ENCODE data around the gene ZMIZ1.

The ZMIZ1 gene

DNA sequence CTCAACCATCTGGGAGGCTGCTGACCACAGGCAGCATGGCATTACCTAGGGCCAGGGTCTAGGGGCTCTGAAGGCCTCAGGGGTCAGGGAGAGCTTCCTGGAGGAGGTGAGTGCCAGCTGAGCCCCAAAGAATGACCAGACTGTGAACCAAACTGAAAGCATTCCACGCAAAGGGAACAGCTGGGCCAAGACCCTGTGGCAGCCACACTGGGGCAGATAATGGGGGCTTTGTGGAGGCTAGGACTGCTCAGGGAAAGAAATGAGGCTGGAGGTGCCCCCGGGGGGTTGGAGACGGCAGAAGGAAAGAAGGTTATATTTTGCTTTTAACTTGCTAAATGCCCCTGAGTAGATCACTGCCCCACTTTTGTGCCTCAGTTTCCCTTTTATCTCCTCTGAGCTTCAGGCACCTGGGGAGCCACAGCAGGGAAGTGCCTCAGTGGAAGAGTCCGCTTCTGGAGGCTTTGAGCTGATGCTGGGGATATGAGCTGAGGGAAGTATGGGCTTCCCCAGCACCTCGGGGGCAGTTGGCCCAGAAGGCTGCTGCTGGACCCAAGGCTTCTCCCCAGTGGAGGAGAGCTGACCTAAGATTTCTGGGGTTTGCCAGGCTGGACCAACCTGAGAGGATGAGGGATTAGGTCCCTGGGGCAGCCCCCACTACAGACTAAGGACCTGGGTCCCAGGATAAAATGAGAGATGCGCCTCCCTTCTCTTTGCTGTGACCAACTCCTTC lies 57.8 kb downstream of the ZMIZ1 start:
- Histone ChIP-seq H3K27me3 (replicated peaks; ENCODE audit: control insufficient read depth, insufficient read depth, low read length) (peaks cover 1% of the 10 kb centered on the region; the same call in 1 of the 2 replicates), H3K4me3 (replicated peaks; ENCODE audit: low read depth, low read length) (no peak overlapping the region), H3K36me3 (ENCODE audit: control insufficient read depth, insufficient read depth, low read length) (no peaks in the 10 kb centered on the region)
- no peak for DNase-seq (ENCODE audit: extremely low read depth, insufficient read length)
- TF ChIP-seq, protein P1, sequence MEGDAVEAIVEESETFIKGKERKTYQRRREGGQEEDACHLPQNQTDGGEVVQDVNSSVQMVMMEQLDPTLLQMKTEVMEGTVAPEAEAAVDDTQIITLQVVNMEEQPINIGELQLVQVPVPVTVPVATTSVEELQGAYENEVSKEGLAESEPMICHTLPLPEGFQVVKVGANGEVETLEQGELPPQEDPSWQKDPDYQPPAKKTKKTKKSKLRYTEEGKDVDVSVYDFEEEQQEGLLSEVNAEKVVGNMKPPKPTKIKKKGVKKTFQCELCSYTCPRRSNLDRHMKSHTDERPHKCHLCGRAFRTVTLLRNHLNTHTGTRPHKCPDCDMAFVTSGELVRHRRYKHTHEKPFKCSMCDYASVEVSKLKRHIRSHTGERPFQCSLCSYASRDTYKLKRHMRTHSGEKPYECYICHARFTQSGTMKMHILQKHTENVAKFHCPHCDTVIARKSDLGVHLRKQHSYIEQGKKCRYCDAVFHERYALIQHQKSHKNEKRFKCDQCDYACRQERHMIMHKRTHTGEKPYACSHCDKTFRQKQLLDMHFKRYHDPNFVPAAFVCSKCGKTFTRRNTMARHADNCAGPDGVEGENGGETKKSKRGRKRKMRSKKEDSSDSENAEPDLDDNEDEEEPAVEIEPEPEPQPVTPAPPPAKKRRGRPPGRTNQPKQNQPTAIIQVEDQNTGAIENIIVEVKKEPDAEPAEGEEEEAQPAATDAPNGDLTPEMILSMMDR (IDR thresholded peaks at IDR 0.05; ENCODE audit: insufficient read depth, low read length, poor library complexity, severe bottlenecking): no peak

- no peak overlapping the region for H3K4me3 ChIP-seq (replicated peaks; ENCODE audit: low read depth, low read length)
- H3K27me3 ChIP-seq (replicated peaks; ENCODE audit: control insufficient read depth, insufficient read depth, low read length): peaks cover 1% of the 10 kb centered on the region; the same call in 1 of the 2 replicates
- TF ChIP-seq, protein P1 (IDR thresholded peaks at IDR 0.05; ENCODE audit: insufficient read depth, low read length, poor library complexity, severe bottlenecking): no peak
- H3K36me3 ChIP-seq (ENCODE audit: control insufficient read depth, insufficient read depth, low read length): no peaks in the 10 kb centered on the region
- DNase-seq (ENCODE audit: extremely low read depth, insufficient read length): no peak
Observed at GRCh38 chr10:79127151-79127961, 58.6 kb downstream of the ZMIZ1 start.

DNA sequence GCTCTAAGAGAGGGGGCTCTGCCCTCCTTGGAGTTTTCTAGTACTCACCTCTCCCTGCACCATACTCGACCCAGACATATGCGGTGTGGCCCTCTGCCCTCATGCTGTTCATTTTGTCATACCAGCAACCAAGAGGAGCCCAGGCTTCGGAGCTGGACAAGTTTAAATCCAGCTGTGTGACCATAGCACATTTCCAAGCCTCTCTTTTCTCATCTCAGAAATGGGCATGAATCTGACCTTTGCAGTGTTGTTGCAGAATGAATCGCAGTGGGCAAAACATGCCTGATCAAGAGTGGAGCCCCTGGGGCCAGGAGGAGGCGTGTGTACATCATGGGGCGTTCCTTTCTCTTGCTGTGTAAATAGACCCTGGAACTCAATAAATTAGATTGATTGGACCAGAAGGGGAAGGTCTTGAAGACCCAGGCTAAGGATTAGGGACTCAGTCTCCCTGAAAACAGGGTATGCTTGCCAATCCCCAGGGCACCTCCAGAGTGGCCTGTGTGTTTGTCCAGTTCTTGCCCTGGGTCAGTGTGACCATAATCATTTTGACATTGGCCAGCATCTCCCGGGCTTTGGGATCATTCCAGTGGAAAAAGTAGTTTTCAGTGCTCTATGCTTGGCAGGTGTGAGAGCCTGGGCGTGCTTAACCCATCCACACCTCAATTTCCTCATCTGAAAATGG lies 59.6 kb downstream of the ZMIZ1 start:
- Histone ChIP-seq H3K27me3 (replicated peaks; ENCODE audit: control insufficient read depth, insufficient read depth, low read length) (peaks cover 1% of the 10 kb centered on the region; the same call in 1 of the 2 replicates), H3K36me3 (ENCODE audit: control insufficient read depth, insufficient read depth, low read length) (no peaks in the 10 kb centered on the region), H3K4me3 (replicated peaks; ENCODE audit: low read depth, low read length) (no peak overlapping the region)
- no peak for DNase-seq (ENCODE audit: extremely low read depth, insufficient read length)
- TF ChIP-seq, protein P1 (IDR thresholded peaks at IDR 0.05; ENCODE audit: insufficient read depth, low read length, poor library complexity, severe bottlenecking): no peak

- Histone ChIP-seq H3K36me3 (ENCODE audit: control insufficient read depth, insufficient read depth, low read length) (no peaks in the 10 kb centered on the region), H3K4me3 (replicated peaks; ENCODE audit: low read depth, low read length) (no peak overlapping the region), H3K27me3 (replicated peaks; ENCODE audit: control insufficient read depth, insufficient read depth, low read length) (peaks cover 1% of the 10 kb centered on the region; the same call in 1 of the 2 replicates)
- no peak for DNase-seq (ENCODE audit: extremely low read depth, insufficient read length)
- TF ChIP-seq, protein P1 (IDR thresholded peaks at IDR 0.05; ENCODE audit: insufficient read depth, low read length, poor library complexity, severe bottlenecking): no peak
Observed at GRCh38 chr10:79128923-79129305, 60.1 kb downstream of the ZMIZ1 start.

DNA sequence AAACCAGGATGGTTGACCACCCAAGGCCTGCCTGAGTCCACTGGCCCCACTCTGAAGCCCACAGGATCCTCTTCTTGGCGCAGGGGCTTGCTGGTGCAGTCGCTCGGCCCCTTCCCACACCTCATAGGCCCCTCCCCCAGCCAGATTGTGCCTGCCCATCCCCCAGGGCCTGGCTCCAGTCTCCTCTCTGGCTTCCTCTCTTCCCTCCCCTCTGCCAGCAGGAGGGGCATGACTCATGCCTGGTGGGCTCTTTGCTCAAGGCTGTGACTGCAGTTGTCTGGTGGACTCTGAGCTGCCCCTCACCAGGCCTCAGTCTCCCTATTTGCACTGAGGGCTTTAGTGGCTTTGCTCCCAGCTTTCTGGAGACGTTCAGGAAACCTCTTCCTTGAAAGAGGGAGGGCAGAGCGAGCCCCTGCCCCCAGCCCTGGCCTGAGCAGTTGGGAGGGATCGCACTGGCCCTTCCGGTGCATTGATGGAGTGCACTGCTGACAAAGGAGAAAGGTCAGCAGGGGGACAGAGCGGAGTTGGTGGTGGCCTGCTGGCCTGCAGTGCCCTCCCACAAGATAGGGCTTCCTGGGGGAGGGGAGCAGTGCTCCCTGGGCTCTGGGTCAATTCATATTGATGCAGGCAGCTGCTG lies 60.7 kb downstream of the ZMIZ1 start:
- TF ChIP-seq, protein P1 (IDR thresholded peaks at IDR 0.05; ENCODE audit: insufficient read depth, low read length, poor library complexity, severe bottlenecking): no peak
- peaks cover 1% of the 10 kb centered on the region; the same call in 1 of the 2 replicates for H3K27me3 ChIP-seq (replicated peaks; ENCODE audit: control insufficient read depth, insufficient read depth, low read length)
- no peak for DNase-seq (ENCODE audit: extremely low read depth, insufficient read length)
- H3K4me3 ChIP-seq (replicated peaks; ENCODE audit: low read depth, low read length): no peak overlapping the region
- no peaks in the 10 kb centered on the region for H3K36me3 ChIP-seq (ENCODE audit: control insufficient read depth, insufficient read depth, low read length)
